GM21825 (cell line): ENCODE data around the gene HTT-AS.
A peak's percentile ranks its signal among the peaks of the same experiment; 100 is the strongest.
"Not testable (repeated sequence)": the region's sequence is repeated elsewhere in the genome, so short reads cannot be mapped to it uniquely, and the experiment has no call there.

Experiments used
- ATAC-seq: cut with Tn5 transposase; IDR thresholded peaks from one replicate; pipeline ENCODE4 v1.9.1; 2021; ENCODE audit warnings: mild to moderate bottlenecking, moderate library complexity; ENCODE audit not compliant: unreplicated experiment

Gene HTT-AS

GRCh38 chr4:3054169-3054759 lies 20.1 kb downstream of the HTT-AS start:
- ATAC-seq = no peak

- ATAC-seq = not testable (repeated sequence)
Measured at GRCh38 chr4:3051141-3051897, 23.0 kb downstream of the HTT-AS start.

- ATAC-seq = peak; percentile 85
Measured at GRCh38 chr4:3047464-3048286, 26.7 kb downstream of the HTT-AS start.

- ATAC-seq = no peak
Measured at GRCh38 chr4:3046623-3047022, 27.7 kb downstream of the HTT-AS start.

- no peak for ATAC-seq
Measured at GRCh38 chr4:3046162-3046561, 28.2 kb downstream of the HTT-AS start.

GRCh38 chr4:3044870-3045819 lies 29.2 kb downstream of the HTT-AS start:
- no peak for ATAC-seq

- ATAC-seq = no peak
Measured at GRCh38 chr4:3043282-3044020, 30.9 kb downstream of the HTT-AS start.

- ATAC-seq = no peak
Measured at GRCh38 chr4:3042226-3042625, 32.1 kb downstream of the HTT-AS start.

GRCh38 chr4:3041192-3042142 lies 32.9 kb downstream of the HTT-AS start:
- no peak for ATAC-seq

- peak; percentile 32 for ATAC-seq
Measured at GRCh38 chr4:3040452-3041191, 33.7 kb downstream of the HTT-AS start.

GRCh38 chr4:3039706-3040366 lies 34.5 kb downstream of the HTT-AS start:
- no peak for ATAC-seq

GRCh38 chr4:3037957-3038461 lies 36.3 kb downstream of the HTT-AS start:
- ATAC-seq = no peak

GRCh38 chr4:3036131-3036952 lies 38.0 kb downstream of the HTT-AS start:
- ATAC-seq = no peak

GRCh38 chr4:3035674-3036073 lies 38.7 kb downstream of the HTT-AS start:
- no peak for ATAC-seq

- no peak for ATAC-seq
Measured at GRCh38 chr4:3035249-3035648, 39.1 kb downstream of the HTT-AS start.

- no peak for ATAC-seq
Measured at GRCh38 chr4:3034231-3034630, 40.1 kb downstream of the HTT-AS start.
